Liver (tissue), 9 donors: ENCODE measurements around the gene DUSP16. TPM values are rescaled to one million over a fixed set of nuclear protein-coding genes. Genes with fewer than 3 reads are reported as not detected.

Source experiments
- DNase-seq: peaks from one replicate; pipeline ENCODE4 v3.0.0-alpha.2; 2017; ENCODE audit warnings: low spot score
- H3K27ac ChIP-seq, 2 donors: one replicate each; pipeline ENCODE4 v1.7.0; 2013; ENCODE audit warnings: inconsistent platforms in 2 of 2, low read length in 2 of 2, control low read depth in 1 of 2, low read depth in 1 of 2, mild to moderate bottlenecking in 1 of 2
- H3K27me3 ChIP-seq, 4 donors: one replicate each; pipeline versions ENCODE4 v1.6.1 to v1.7.0; 2013; ENCODE audit warnings: low read length in 3 of 4, inconsistent platforms in 1 of 4, mild to moderate bottlenecking in 1 of 4, moderate library complexity in 1 of 4; ENCODE audit not compliant: control insufficient read depth in 4 of 4, insufficient read depth in 4 of 4
- H3K36me3 ChIP-seq, 4 donors: one replicate each; pipeline versions ENCODE4 v1.6.1 to v1.7.0; 2013; ENCODE audit warnings: low read length in 3 of 4, mild to moderate bottlenecking in 3 of 4, low read depth in 1 of 4, moderate library complexity in 1 of 4; ENCODE audit not compliant: control insufficient read depth in 4 of 4, insufficient read depth in 3 of 4
- H3K4me1 ChIP-seq, 4 donors: one replicate each; pipeline versions ENCODE4 v1.6.1 to v1.7.0; 2013; ENCODE audit warnings: low read length in 3 of 4, mild to moderate bottlenecking in 3 of 4, moderate library complexity in 1 of 4; ENCODE audit not compliant: control insufficient read depth in 4 of 4, insufficient read depth in 4 of 4
- H3K4me3 ChIP-seq, 3 donors: one replicate each; pipeline versions ENCODE4 v1.6.1 to v1.7.0; 2013; ENCODE audit warnings: low read length in 3 of 3, control low read depth in 1 of 3, low read depth in 1 of 3, mild to moderate bottlenecking in 1 of 3
- H3K9ac ChIP-seq, 2 donors: one replicate each; pipeline ENCODE4 v1.7.0; 2013; ENCODE audit warnings: low read length in 2 of 2, mild to moderate bottlenecking in 2 of 2, moderate library complexity in 2 of 2, control low read depth in 1 of 2, low read depth in 1 of 2
- H3K9me3 ChIP-seq, 4 donors: one replicate each; pipeline versions ENCODE4 v1.6.1 to v1.7.0; 2013; ENCODE audit warnings: low read length in 3 of 4; ENCODE audit not compliant: control insufficient read depth in 4 of 4
- EGR1 ChIP-seq, 2 donors: IDR thresholded peaks; 2 replicates each; pipeline ENCODE4 v1.6.1; 2016 to 2018; ENCODE audit warnings: antibody characterized with exemption in 2 of 2, low read depth in 2 of 2
- FOXA1 ChIP-seq: IDR thresholded peaks from 2 replicates; pipeline ENCODE4 v1.6.1; 2016; ENCODE audit warnings: antibody characterized with exemption
- FOXA2 ChIP-seq: IDR thresholded peaks from 2 replicates; pipeline ENCODE4 v1.6.1; 2016; ENCODE audit warnings: antibody characterized with exemption
- GABPA ChIP-seq, 2 donors: IDR thresholded peaks in 1 of 2; conservative IDR thresholded peaks in 1 of 2; 2 replicates each; pipeline ENCODE4 v1.6.1; 2016; ENCODE audit warnings: antibody characterized with exemption in 2 of 2, mild to moderate bottlenecking in 1 of 2, moderate library complexity in 1 of 2
- HNF4A ChIP-seq, 2 donors: conservative IDR thresholded peaks; 2 replicates each; pipeline ENCODE4 v1.6.1; 2016; ENCODE audit warnings: antibody characterized with exemption in 2 of 2, mild to moderate bottlenecking in 2 of 2
- HNF4G ChIP-seq: IDR thresholded peaks from 2 replicates; pipeline ENCODE4 v1.6.1; 2016; ENCODE audit warnings: antibody characterized with exemption
- JUND ChIP-seq, 2 donors: IDR thresholded peaks; 2 replicates each; pipeline ENCODE4 v1.6.1; 2016; ENCODE audit warnings: antibody characterized with exemption in 2 of 2
- NR2F2 ChIP-seq: IDR thresholded peaks from 2 replicates; pipeline ENCODE4 v1.6.1; 2016; ENCODE audit warnings: antibody characterized with exemption
- RAD21 ChIP-seq, 2 donors: IDR thresholded peaks; 2 replicates each; pipeline ENCODE4 v1.6.1; 2016; ENCODE audit warnings: antibody characterized with exemption in 2 of 2, mild to moderate bottlenecking in 2 of 2
- RXRA ChIP-seq, 2 donors: IDR thresholded peaks; 2 replicates each; pipeline ENCODE4 v1.6.1; 2017 to 2018; ENCODE audit warnings: antibody characterized with exemption in 2 of 2, mild to moderate bottlenecking in 1 of 2
- SP1 ChIP-seq: IDR thresholded peaks from 2 replicates; pipeline ENCODE4 v1.6.1; 2018; ENCODE audit warnings: antibody characterized with exemption, mild to moderate bottlenecking
- TAF1 ChIP-seq: conservative IDR thresholded peaks from 2 replicates; pipeline ENCODE4 v1.6.1; 2016; ENCODE audit warnings: antibody characterized with exemption, mild to moderate bottlenecking
- YY1 ChIP-seq: IDR thresholded peaks from 2 replicates; pipeline ENCODE4 v1.6.1; 2016; ENCODE audit warnings: antibody characterized with exemption, mild to moderate bottlenecking
- WGBS: extraction: QIAGEN DNeasy Blood & Tissue Kit; methylation state at CpG from one replicate; pipeline ENCODE4 v1.1.7; 2013; 5-methylcytosine and 5-hydroxymethylcytosine counted together
- polyA plus RNA-seq, 2 donors: library from polyadenylated mRNA; stranded (reverse) in 1 of 2; unstranded in 1 of 2; fragments of 200-250 nt in 1 of 2; fragments of >200 nt in 1 of 2; fragmentation: Nextera tagmentation in 1 of 2; extraction: Ambion mirVana in 1 of 2; gene quantifications; one replicate each; pipeline versions ENCODE4 v1.2.1 to v1.2.3, GENCODE V29; 2013 to 2015
- total RNA-seq, 2 donors: library from RNA; depleted of rRNA; stranded (reverse); fragments of >200 nt; gene quantifications; one replicate each; pipeline ENCODE4 v1.2.3, GENCODE V29; 2014
- TF ChIP-seq, protein P1 (sequence below): IDR thresholded peaks from 2 replicates; pipeline ENCODE4 v1.6.1; 2016; ENCODE audit warnings: antibody characterized with exemption
- TF ChIP-seq, protein P2 (sequence below): IDR thresholded peaks from 2 replicates; pipeline ENCODE4 v1.6.1; 2016; ENCODE audit warnings: antibody characterized with exemption
- TF ChIP-seq, protein P3 (sequence below): IDR thresholded peaks from 2 replicates; pipeline ENCODE4 v1.6.1; 2016; ENCODE audit warnings: antibody characterized with exemption, mild to moderate bottlenecking
- TF ChIP-seq, protein P4 (sequence below): fragments of 150-350 bp; IDR thresholded peaks from 2 replicates; pipeline ENCODE4 v1.5.1; 2017; ENCODE audit warnings: improper control_type of control experiment, low read depth, low read length; ENCODE audit not compliant: missing input control
- TF ChIP-seq, protein P5 (sequence below): IDR thresholded peaks from 2 replicates; pipeline ENCODE4 v1.6.1; 2016; ENCODE audit warnings: antibody characterized with exemption
- donor health status: healthy.
- donor health status: healthy.
- donor health status: healthy.
- donor health status: healthy.
- donor health status: healthy.

The DUSP16 gene
- total and polyA plus RNA-seq, 4 donors = 7.8 to 56.4 (median 19.1) TPM

DNA sequence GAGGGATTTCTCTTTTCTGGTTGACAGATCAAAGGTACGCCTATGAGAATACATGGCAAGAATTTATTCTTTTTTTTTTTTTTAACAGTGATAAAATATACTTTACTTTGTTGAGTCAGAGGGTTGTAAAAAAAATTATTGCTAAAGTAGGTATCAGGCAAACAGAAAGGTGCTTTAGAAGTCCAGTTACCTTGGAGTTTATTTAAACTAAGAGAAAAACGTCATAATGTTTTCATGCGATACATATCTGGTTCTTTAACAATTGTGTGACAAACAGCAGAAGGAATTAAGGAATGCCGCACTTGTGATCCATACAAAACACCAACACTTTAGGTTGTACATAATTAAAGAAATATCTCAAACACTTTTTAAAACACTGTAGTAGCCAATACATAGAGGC lies 111.6 kb downstream of the DUSP16 start:
- Histone ChIP-seq H3K4me1 (peaks cover 2 to 20% (median 10%) of the 10 kb centered on the region in 4 donors), H3K9ac (peak overlapping the region in 1 of 2 donors; percentile 72), H3K36me3 (no peaks in the 10 kb centered on the region), H3K9me3 (no peaks in the 10 kb centered on the region), H3K27ac (peak overlapping the region; percentile 15 to 53), H3K27me3 (no peaks in the 10 kb centered on the region), H3K4me3 (no peak overlapping the region)
- WGBS = 63% methylated on average over 4 of the region's 4 CpGs
- no peak for DNase-seq
- TF ChIP-seq NR2F2 (no peak), JUND (IDR thresholded peaks at IDR 0.05) (no peak), RXRA (IDR thresholded peaks at IDR 0.05) (no peak)
- TF ChIP-seq, protein P1, sequence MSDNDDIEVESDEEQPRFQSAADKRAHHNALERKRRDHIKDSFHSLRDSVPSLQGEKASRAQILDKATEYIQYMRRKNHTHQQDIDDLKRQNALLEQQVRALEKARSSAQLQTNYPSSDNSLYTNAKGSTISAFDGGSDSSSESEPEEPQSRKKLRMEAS = no peak
- TF ChIP-seq, protein P2, sequence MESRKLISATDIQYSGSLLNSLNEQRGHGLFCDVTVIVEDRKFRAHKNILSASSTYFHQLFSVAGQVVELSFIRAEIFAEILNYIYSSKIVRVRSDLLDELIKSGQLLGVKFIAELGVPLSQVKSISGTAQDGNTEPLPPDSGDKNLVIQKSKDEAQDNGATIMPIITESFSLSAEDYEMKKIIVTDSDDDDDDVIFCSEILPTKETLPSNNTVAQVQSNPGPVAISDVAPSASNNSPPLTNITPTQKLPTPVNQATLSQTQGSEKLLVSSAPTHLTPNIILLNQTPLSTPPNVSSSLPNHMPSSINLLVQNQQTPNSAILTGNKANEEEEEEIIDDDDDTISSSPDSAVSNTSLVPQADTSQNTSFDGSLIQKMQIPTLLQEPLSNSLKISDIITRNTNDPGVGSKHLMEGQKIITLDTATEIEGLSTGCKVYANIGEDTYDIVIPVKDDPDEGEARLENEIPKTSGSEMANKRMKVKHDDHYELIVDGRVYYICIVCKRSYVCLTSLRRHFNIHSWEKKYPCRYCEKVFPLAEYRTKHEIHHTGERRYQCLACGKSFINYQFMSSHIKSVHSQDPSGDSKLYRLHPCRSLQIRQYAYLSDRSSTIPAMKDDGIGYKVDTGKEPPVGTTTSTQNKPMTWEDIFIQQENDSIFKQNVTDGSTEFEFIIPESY = no peak
- TF ChIP-seq, protein P3, sequence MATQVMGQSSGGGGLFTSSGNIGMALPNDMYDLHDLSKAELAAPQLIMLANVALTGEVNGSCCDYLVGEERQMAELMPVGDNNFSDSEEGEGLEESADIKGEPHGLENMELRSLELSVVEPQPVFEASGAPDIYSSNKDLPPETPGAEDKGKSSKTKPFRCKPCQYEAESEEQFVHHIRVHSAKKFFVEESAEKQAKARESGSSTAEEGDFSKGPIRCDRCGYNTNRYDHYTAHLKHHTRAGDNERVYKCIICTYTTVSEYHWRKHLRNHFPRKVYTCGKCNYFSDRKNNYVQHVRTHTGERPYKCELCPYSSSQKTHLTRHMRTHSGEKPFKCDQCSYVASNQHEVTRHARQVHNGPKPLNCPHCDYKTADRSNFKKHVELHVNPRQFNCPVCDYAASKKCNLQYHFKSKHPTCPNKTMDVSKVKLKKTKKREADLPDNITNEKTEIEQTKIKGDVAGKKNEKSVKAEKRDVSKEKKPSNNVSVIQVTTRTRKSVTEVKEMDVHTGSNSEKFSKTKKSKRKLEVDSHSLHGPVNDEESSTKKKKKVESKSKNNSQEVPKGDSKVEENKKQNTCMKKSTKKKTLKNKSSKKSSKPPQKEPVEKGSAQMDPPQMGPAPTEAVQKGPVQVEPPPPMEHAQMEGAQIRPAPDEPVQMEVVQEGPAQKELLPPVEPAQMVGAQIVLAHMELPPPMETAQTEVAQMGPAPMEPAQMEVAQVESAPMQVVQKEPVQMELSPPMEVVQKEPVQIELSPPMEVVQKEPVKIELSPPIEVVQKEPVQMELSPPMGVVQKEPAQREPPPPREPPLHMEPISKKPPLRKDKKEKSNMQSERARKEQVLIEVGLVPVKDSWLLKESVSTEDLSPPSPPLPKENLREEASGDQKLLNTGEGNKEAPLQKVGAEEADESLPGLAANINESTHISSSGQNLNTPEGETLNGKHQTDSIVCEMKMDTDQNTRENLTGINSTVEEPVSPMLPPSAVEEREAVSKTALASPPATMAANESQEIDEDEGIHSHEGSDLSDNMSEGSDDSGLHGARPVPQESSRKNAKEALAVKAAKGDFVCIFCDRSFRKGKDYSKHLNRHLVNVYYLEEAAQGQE = no peak

DNA sequence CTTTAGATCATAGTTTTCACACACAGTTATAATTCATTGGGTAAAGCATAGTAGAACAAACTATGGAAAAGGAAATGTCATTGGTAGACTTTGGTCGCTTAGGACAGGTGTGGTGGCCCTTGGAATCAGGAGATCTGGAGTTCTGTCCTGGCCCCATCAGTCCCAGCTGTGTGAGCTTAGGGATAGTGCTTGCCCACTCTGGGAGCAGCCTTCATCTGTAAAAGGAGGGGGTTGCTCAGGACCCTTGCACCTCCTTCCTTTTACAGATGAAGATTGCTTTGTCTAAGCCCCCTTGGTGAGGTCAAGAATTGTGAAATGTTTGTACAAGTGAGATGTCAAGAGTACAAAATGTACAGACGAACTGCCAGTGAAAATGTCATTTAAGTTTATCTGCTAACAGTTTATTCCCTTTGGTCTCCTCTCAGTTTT lies 112.6 kb downstream of the DUSP16 start:
- no peaks in the 10 kb centered on the region for H3K36me3 ChIP-seq
- H3K27ac ChIP-seq = peak overlapping the region; percentile 88 to 94
- no peak for DNase-seq
- WGBS = 27% methylated on average over 2 of the region's 2 CpGs
- TF ChIP-seq GABPA (IDR thresholded peaks at IDR 0.05 in 1 of 2, conservative IDR thresholded peaks at IDR 0.05 in 1 of 2) (peak in 1 of 2 donors; percentile 22), FOXA1 (no peak), YY1 (peak; percentile 10), HNF4A (conservative IDR thresholded peaks at IDR 0.05) (peak; percentile 60 to 64), RAD21 (IDR thresholded peaks at IDR 0.05) (peak in 1 of 2 donors; percentile 14), EGR1 (IDR thresholded peaks at IDR 0.05; ENCODE audit: low read depth in 2 of 2) (peak in 1 of 2 donors; percentile 29), NR2F2 (no peak), TAF1 (no peak), RXRA (IDR thresholded peaks at IDR 0.05) (peak; percentile 76 to 92), SP1 (peak; percentile 87), JUND (IDR thresholded peaks at IDR 0.05) (no peak), FOXA2 (no peak), HNF4G (peak; percentile 57)
- TF ChIP-seq, protein P4, sequence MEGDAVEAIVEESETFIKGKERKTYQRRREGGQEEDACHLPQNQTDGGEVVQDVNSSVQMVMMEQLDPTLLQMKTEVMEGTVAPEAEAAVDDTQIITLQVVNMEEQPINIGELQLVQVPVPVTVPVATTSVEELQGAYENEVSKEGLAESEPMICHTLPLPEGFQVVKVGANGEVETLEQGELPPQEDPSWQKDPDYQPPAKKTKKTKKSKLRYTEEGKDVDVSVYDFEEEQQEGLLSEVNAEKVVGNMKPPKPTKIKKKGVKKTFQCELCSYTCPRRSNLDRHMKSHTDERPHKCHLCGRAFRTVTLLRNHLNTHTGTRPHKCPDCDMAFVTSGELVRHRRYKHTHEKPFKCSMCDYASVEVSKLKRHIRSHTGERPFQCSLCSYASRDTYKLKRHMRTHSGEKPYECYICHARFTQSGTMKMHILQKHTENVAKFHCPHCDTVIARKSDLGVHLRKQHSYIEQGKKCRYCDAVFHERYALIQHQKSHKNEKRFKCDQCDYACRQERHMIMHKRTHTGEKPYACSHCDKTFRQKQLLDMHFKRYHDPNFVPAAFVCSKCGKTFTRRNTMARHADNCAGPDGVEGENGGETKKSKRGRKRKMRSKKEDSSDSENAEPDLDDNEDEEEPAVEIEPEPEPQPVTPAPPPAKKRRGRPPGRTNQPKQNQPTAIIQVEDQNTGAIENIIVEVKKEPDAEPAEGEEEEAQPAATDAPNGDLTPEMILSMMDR = no peak
- TF ChIP-seq, protein P2 = peak; percentile 5
- TF ChIP-seq, protein P1 = no peak
- TF ChIP-seq, protein P5, sequence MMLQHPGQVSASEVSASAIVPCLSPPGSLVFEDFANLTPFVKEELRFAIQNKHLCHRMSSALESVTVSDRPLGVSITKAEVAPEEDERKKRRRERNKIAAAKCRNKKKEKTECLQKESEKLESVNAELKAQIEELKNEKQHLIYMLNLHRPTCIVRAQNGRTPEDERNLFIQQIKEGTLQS = peak; percentile 9
- TF ChIP-seq, protein P3 = no peak
- no peak overlapping the region for H3K4me3 ChIP-seq
- no peaks in the 10 kb centered on the region for H3K27me3 ChIP-seq
- peak overlapping the region; percentile 20 to 72 for H3K9ac ChIP-seq
- H3K4me1 ChIP-seq = peaks cover 2 to 20% (median 10%) of the 10 kb centered on the region in 4 donors
- no peaks in the 10 kb centered on the region for H3K9me3 ChIP-seq
